Left colon (tissue), 2 donors: Measurements from ENCODE around the gene ARL17A. TPM values are rescaled to one million over a fixed set of nuclear protein-coding genes. Genes with fewer than 3 reads are reported as not detected.
"Not testable (repeated sequence)": the region's sequence is repeated elsewhere in the genome, so short reads cannot be mapped to it uniquely, and the experiment has no call there.

Experiments
- ATAC-seq: fragments of 200-7000 bp; cut with Tn5 transposase; one replicate; pipeline ENCODE4 v1.9.1; 2020; ENCODE audit warnings: mild to moderate bottlenecking, moderate library complexity
- DNase-seq, 2 donors: peaks; one replicate each; pipeline ENCODE4 v3.0.0-alpha.2; 2020
- intact Hi-C, 2 donors: fragments of 100-400 bp; cut with DNase I in 1 of 2; cut with micrococcal nuclease in 1 of 2; formaldehyde crosslinking; loops; one replicate each; pipeline versions ENCODE4 v1.11.2 to v1.14.0; 2022; cut with DNase I, micrococcal nuclease
- total RNA-seq, 2 donors: library from RNA; stranded (reverse); fragmentation: NEBNext Ultra II Directional; extraction: Animal tissue kit (Norgen Biotek cat#: 25700); gene quantifications; one replicate each; pipeline ENCODE4 v1.2.1, GENCODE V29; 2021
- donor health status: DM: no; HTN: no; CAD: no.
- donor health status: DM: yes; HTN: yes; CAD: no.

ARL17A gene
- total RNA-seq, 2 donors from 2014 or later, result 10.4 to 11.2 TPM

GRCh38 chr17:46566980-46567379 is 12.5 kb downstream of the ARL17A start:
- ATAC-seq, intact Hi-C loops, DNase-seq: not testable (repeated sequence)

GRCh38 chr17:46566284-46566683 is 13.2 kb downstream of the ARL17A start:
- intact Hi-C loops, DNase-seq, ATAC-seq: not testable (repeated sequence)

- ATAC-seq, result peak; percentile 32
These were observed 19.4 kb downstream of the ARL17A start for GRCh38 chr17:46560048-46560447.

GRCh38 chr17:46559155-46559554 is 20.3 kb downstream of the ARL17A start:
- peak; percentile 69 for ATAC-seq
- intact Hi-C loops, DNase-seq: not testable (repeated sequence)

More at GRCh38 chr17:46560048-46560447, 19.4 kb downstream of the ARL17A start:
- DNase-seq, intact Hi-C loops: not testable (repeated sequence)

- intact Hi-C loops, DNase-seq, ATAC-seq: not testable (repeated sequence)
These were observed 30.9 kb downstream of the ARL17A start for GRCh38 chr17:46548607-46549006.

GRCh38 chr17:46534716-46535115 is 44.8 kb downstream of the ARL17A start:
- peak in 1 of 2 donors; percentile 18 for DNase-seq
- ATAC-seq, intact Hi-C loops: not testable (repeated sequence)

GRCh38 chr17:46512168-46512567 is 67.3 kb downstream of the ARL17A start, which contains the start of gene LRRC37A2:
LRRC37A2 (plus strand) TSS chr17:46512468; CDS start chr17:46512713, 245 bp downstream.
- intact Hi-C loops, ATAC-seq, DNase-seq: not testable (repeated sequence)

- DNase-seq, intact Hi-C loops, ATAC-seq: not testable (repeated sequence)
These were observed 73.6 kb downstream of the ARL17A start for GRCh38 chr17:46505896-46506295.

GRCh38 chr17:46499437-46500139 is 79.9 kb downstream of the ARL17A start:
- DNase-seq, result not testable (repeated sequence)

GRCh38 chr17:46492021-46492420 is 87.5 kb downstream of the ARL17A start:
- ATAC-seq, DNase-seq, intact Hi-C loops: not testable (repeated sequence)

More at GRCh38 chr17:46499437-46500139, 79.9 kb downstream of the ARL17A start:
- intact Hi-C loops, ATAC-seq: not testable (repeated sequence)

GRCh38 chr17:46481310-46481709 is 98.2 kb downstream of the ARL17A start:
- intact Hi-C loops, DNase-seq, ATAC-seq: not testable (repeated sequence)

- ATAC-seq, DNase-seq, intact Hi-C loops: not testable (repeated sequence)
These were observed 100.7 kb downstream of the ARL17A start for GRCh38 chr17:46478823-46479222.

GRCh38 chr17:46475583-46475982 is 103.9 kb downstream of the ARL17A start:
- DNase-seq, intact Hi-C loops, ATAC-seq: not testable (repeated sequence)

GRCh38 chr17:46474489-46474888 is 105.0 kb downstream of the ARL17A start:
- DNase-seq, intact Hi-C loops: not testable (repeated sequence)
- ATAC-seq, result peak; percentile 89

- intact Hi-C loops, DNase-seq, ATAC-seq: not testable (repeated sequence)
These were observed 111.9 kb downstream of the ARL17A start for GRCh38 chr17:46467618-46468017.

Other genes with a start within 250 kb of the ARL17A start
- 10 to 100 TPM; 10.4 to 11.1 TPM for gene ARL17B, start 217.9 kb downstream of the ARL17A start, total RNA-seq
- gene LRRC37A2, start 67.2 kb downstream of the ARL17A start, total RNA-seq, result 10 to 100 TPM; 12.0 to 15.2 TPM
- 10 to 100 TPM; 72.8 to 79.3 TPM for gene NSF, start 11.0 kb upstream of the ARL17A start, total RNA-seq
- gene WNT3, start 239.0 kb upstream of the ARL17A start, total RNA-seq, result under 1 TPM; 0.39 to 0.95 TPM